ENCODE data around the gene TEX11.

Gene TEX11

DNA sequence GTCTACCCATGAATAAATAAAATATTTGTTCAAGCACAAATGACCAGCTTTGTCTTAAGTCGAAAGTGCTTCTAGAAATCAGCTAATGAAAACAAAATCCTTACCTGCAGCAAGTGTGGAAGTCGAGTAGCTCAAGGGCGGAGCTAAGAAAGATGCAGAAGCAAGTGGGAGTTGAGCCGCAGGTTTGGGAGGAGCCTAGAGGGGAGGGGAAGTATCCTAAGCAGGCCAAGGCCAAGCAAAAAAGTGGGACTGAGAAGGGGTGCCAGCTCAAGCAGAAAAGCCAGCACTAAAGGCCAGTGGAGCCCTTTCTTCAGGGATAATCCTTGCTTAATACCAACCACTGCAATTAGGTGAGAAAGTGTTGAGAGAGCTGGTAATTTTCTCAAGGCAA, 403.1 kb downstream of the TEX11 start:
- H3K4me3 ChIP-seq (ENCODE audit: low read depth, low read length), result no peak overlapping the region
- ChIA-PET POLR2A (no interaction called here), CTCF (interaction anchor here (0.7 to 1.2 kb wide), 3 partner anchors 24 to 51 kb away, joined by 3 to 5 read pairs (median 3); no protein-coding TSS in a partner anchor)
- peaks cover 8 to 47% of the 10 kb centered on the region in 2 experiments for H3K36me3 ChIP-seq (ENCODE audit: control insufficient read depth in 2 of 2, insufficient read depth in 1 of 2, low read length in 2 of 2)
- H3K9me3 ChIP-seq (ENCODE audit: control insufficient read depth, insufficient read depth, low read depth, low read length), result no peaks in the 10 kb centered on the region
- TF ChIP-seq TCF7L2 (IDR thresholded peaks at IDR 0.05; ENCODE audit: borderline replicate concordance, low read depth, low read length) (no peak), SCRT1 (tag by site-specific recombination; IDR thresholded peaks at IDR 0.05; ENCODE audit: borderline replicate concordance) (0 out of 2 replicates have a peak, but pooled peaks have one; percentile 12)
- H3K4me1 ChIP-seq (ENCODE audit: control insufficient read depth, insufficient read depth, low read length), result no peaks in the 10 kb centered on the region
- no peak overlapping the region for H3K27ac ChIP-seq (ENCODE audit: extremely low read depth, low read depth, low read length)

DNA sequence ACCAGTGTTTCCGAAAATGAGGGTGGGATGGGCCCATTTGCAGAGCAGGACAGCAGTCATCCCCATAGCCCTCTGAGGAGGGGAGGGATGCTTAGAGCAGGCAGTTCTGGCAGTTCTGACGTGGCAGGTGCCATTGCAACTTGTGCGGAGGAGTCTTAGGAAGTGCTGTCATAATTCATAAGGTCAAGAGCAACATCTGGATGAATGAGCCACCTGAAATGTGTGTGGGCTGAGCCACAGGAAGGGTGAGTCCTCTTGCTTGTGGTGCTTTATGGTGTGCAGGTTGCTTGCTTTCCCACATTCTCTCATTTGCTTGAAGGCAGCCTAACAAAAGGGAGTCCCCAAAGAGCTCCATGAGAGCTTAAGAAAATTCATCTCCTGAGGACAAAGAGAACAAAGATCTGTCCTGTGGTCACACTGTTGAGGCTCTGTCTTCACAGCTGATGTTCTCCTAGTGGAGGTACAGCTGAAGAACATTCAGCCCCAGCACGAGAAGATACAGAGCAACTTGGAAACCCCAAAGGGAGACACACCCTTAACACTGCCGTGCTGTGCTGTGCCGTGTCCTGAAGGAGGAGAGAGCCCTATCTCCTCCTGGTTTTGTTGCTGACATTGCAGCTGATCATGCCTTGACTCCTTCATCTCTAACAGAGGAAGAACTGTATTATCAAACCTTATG, 403.6 kb downstream of the TEX11 start:
- TF ChIP-seq MEIS1 (CRISPR knock-in tag; IDR thresholded peaks at IDR 0.05; ENCODE audit: borderline replicate concordance) (no peak), ZNF837 (tag by site-specific recombination; IDR thresholded peaks at IDR 0.05) (no peak), ZNF707 (tag by site-specific recombination; IDR thresholded peaks at IDR 0.05) (no peak), ZNF48 (tag by site-specific recombination; IDR thresholded peaks at IDR 0.05) (no peak), ZNF133 (tag by site-specific recombination; IDR thresholded peaks at IDR 0.05) (no peak), ZNF274 (IDR thresholded peaks at IDR 0.05; ENCODE audit: low read length) (no peak), ZNF274 (tag by site-specific recombination; IDR thresholded peaks at IDR 0.05; ENCODE audit: borderline replicate concordance) (no peak), HOXA7 (CRISPR knock-in tag; IDR thresholded peaks at IDR 0.05; ENCODE audit: borderline replicate concordance) (no peak), ZNF501 (tag by site-specific recombination; IDR thresholded peaks at IDR 0.05) (no peak), ZNF2 (tag by site-specific recombination; IDR thresholded peaks at IDR 0.05) (no peak)
- TF ChIP-seq, protein P1, sequence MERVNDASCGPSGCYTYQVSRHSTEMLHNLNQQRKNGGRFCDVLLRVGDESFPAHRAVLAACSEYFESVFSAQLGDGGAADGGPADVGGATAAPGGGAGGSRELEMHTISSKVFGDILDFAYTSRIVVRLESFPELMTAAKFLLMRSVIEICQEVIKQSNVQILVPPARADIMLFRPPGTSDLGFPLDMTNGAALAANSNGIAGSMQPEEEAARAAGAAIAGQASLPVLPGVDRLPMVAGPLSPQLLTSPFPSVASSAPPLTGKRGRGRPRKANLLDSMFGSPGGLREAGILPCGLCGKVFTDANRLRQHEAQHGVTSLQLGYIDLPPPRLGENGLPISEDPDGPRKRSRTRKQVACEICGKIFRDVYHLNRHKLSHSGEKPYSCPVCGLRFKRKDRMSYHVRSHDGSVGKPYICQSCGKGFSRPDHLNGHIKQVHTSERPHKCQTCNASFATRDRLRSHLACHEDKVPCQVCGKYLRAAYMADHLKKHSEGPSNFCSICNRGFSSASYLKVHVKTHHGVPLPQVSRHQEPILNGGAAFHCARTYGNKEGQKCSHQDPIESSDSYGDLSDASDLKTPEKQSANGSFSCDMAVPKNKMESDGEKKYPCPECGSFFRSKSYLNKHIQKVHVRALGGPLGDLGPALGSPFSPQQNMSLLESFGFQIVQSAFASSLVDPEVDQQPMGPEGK (tag by site-specific recombination; IDR thresholded peaks at IDR 0.05), result no peak
- TF ChIP-seq, protein P2, sequence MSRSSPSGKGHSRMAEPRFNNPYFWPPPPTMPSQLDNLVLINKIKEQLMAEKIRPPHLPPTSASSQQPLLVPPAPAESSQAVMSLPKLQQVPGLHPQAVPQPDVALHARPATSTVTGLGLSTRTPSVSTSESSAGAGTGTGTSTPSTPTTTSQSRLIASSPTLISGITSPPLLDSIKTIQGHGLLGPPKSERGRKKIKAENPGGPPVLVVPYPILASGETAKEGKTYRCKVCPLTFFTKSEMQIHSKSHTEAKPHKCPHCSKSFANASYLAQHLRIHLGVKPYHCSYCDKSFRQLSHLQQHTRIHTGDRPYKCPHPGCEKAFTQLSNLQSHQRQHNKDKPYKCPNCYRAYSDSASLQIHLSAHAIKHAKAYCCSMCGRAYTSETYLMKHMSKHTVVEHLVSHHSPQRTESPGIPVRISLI (tag by site-specific recombination; IDR thresholded peaks at IDR 0.05), result no peak
- H3K27ac ChIP-seq (ENCODE audit: extremely low read depth, low read depth, low read length), result no peak overlapping the region
- no peaks in the 10 kb centered on the region for H3K9me3 ChIP-seq (ENCODE audit: control insufficient read depth, insufficient read depth, low read depth, low read length)
- no peak overlapping the region for H3K4me3 ChIP-seq (ENCODE audit: low read depth, low read length)
- H3K36me3 ChIP-seq (ENCODE audit: control insufficient read depth in 2 of 2, insufficient read depth in 1 of 2, low read length in 2 of 2), result peaks cover 8 to 53% of the 10 kb centered on the region in 2 experiments
- no peaks in the 10 kb centered on the region for H3K4me1 ChIP-seq (ENCODE audit: control insufficient read depth, insufficient read depth, low read length)
- POLR2A ChIA-PET, result no interaction called here
- CTCF ChIA-PET, result interaction anchor here (0.7 to 1.2 kb wide), 3 partner anchors 24 to 50 kb away, joined by 3 to 5 read pairs (median 3); no protein-coding TSS in a partner anchor

DNA sequence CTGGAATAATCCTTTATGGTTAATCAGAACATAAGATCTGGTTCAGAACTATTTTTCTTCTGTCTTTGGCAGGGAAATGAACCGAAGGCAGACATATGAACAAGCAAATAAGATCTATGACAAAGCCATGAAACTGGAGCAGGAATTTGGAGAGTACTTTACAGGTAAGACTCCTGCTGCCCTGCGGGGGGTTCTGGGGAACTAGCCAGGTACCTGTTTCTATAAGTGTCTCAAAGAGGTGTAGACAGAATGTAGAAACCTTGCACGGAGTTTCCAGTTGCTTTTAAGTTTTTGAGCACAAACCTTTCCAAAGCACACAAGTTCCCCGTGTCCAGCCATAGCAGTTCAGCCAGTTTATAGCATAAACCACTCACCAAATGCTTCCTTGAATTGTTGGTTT, 407.7 kb downstream of the TEX11 start:
- ChIA-PET POLR2A (no interaction called here), CTCF (no interaction called here)
- Histone ChIP-seq H3K36me3 (ENCODE audit: control insufficient read depth in 2 of 2, insufficient read depth in 1 of 2, low read length in 2 of 2) (peaks cover 8 to 94% of the 10 kb centered on the region in 2 experiments), H3K4me1 (ENCODE audit: control insufficient read depth, insufficient read depth, low read length) (no peaks in the 10 kb centered on the region), H3K27ac (ENCODE audit: extremely low read depth, low read depth, low read length) (no peak overlapping the region), H3K9me3 (ENCODE audit: control insufficient read depth, insufficient read depth, low read depth, low read length) (no peaks in the 10 kb centered on the region), H3K4me3 (ENCODE audit: low read depth, low read length) (no peak overlapping the region)
- TF ChIP-seq ZXDB (tag by site-specific recombination; IDR thresholded peaks at IDR 0.05), result no peak
- TF ChIP-seq ZIC2 (tag by site-specific recombination; IDR thresholded peaks at IDR 0.05), result no peak
- TF ChIP-seq SETDB1 (IDR thresholded peaks at IDR 0.05; ENCODE audit: insufficient read length, low read length), result no peak
- TF ChIP-seq ZNF626 (tag by site-specific recombination; IDR thresholded peaks at IDR 0.05), result no peak
- no peak for TF ChIP-seq ZNF596 (tag by site-specific recombination; IDR thresholded peaks at IDR 0.05)
- TF ChIP-seq ZNF155 (tag by site-specific recombination; IDR thresholded peaks at IDR 0.05), result no peak
- TF ChIP-seq ZNF169 (tag by site-specific recombination; IDR thresholded peaks at IDR 0.05), result no peak
- TF ChIP-seq, protein P3, sequence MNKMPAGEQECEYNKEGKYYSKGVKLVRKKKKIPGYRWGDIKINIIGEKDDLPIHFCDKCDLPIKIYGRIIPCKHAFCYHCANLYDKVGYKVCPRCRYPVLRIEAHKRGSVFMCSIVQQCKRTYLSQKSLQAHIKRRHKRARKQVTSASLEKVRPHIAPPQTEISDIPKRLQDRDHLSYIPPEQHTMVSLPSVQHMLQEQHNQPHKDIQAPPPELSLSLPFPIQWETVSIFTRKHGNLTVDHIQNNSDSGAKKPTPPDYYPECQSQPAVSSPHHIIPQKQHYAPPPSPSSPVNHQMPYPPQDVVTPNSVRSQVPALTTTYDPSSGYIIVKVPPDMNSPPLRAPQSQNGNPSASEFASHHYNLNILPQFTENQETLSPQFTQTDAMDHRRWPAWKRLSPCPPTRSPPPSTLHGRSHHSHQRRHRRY (tag by site-specific recombination; IDR thresholded peaks at IDR 0.05), result no peak
- TF ChIP-seq, protein P4, sequence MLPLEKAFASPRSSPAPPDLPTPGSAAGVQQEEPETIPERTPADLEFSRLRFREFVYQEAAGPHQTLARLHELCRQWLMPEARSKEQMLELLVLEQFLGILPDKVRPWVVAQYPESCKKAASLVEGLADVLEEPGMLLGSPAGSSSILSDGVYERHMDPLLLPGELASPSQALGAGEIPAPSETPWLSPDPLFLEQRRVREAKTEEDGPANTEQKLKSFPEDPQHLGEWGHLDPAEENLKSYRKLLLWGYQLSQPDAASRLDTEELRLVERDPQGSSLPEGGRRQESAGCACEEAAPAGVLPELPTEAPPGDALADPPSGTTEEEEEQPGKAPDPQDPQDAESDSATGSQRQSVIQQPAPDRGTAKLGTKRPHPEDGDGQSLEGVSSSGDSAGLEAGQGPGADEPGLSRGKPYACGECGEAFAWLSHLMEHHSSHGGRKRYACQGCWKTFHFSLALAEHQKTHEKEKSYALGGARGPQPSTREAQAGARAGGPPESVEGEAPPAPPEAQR (tag by site-specific recombination; IDR thresholded peaks at IDR 0.05), result no peak
- TF ChIP-seq, protein P5, sequence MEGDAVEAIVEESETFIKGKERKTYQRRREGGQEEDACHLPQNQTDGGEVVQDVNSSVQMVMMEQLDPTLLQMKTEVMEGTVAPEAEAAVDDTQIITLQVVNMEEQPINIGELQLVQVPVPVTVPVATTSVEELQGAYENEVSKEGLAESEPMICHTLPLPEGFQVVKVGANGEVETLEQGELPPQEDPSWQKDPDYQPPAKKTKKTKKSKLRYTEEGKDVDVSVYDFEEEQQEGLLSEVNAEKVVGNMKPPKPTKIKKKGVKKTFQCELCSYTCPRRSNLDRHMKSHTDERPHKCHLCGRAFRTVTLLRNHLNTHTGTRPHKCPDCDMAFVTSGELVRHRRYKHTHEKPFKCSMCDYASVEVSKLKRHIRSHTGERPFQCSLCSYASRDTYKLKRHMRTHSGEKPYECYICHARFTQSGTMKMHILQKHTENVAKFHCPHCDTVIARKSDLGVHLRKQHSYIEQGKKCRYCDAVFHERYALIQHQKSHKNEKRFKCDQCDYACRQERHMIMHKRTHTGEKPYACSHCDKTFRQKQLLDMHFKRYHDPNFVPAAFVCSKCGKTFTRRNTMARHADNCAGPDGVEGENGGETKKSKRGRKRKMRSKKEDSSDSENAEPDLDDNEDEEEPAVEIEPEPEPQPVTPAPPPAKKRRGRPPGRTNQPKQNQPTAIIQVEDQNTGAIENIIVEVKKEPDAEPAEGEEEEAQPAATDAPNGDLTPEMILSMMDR (tag by site-specific recombination; IDR thresholded peaks at IDR 0.05), result no peak
- no peak for TF ChIP-seq ZNF791 (tag by site-specific recombination; IDR thresholded peaks at IDR 0.05)
